Gastroesophageal sphincter (tissue), 3 donors: ENCODE measurements around the gene OGA.

ENCODE experiments used
- CTCF ChIP-seq, 4 experiments: fragments of 200-600 bp in 2 of 4; fragments of 450-650 bp in 2 of 4; sonication (generic) in 1 of 4; IDR thresholded peaks; one replicate each; pipeline ENCODE4 v1.5.1; 2017 to 2019; ENCODE audit warnings: antibody characterized with exemption in 4 of 4, mild to moderate bottlenecking in 2 of 4, moderate library complexity in 2 of 4
- EP300 ChIP-seq: sonication (generic); formaldehyde crosslinking; IDR thresholded peaks from one replicate; pipeline ENCODE4 v1.6.1; 2017; ENCODE audit warnings: antibody characterized with exemption, mild to moderate bottlenecking
- POLR2A ChIP-seq, 2 donors: fragments of 450-650 bp; IDR thresholded peaks; one replicate each; pipeline ENCODE4 v1.6.1; 2017; ENCODE audit warnings: antibody characterized with exemption in 2 of 2, mild to moderate bottlenecking in 2 of 2, moderate library complexity in 1 of 2
- POLR2AphosphoS5 ChIP-seq: sonication (generic); formaldehyde crosslinking; IDR thresholded peaks from one replicate; pipeline ENCODE4 v1.6.1; 2017; ENCODE audit warnings: antibody characterized with exemption

GRCh38 chr10:101831169-101831811 is 13.0 kb upstream of the OGA start:
- no peak for TF ChIP-seq CTCF (IDR thresholded peaks at IDR 0.05)
- no peak for TF ChIP-seq POLR2AphosphoS5
- TF ChIP-seq POLR2A (IDR thresholded peaks at IDR 0.05), result no peak
- no peak for TF ChIP-seq EP300
